Hepatocyte (in vitro differentiated cells): ENCODE results near the gene CNGA3.

Experiments used
- EZH2phosphoT487 ChIP-seq: fragments of 200-600 bp; sonication (generic); IDR thresholded peaks from one replicate; pipeline ENCODE4 v1.6.1; 2018; ENCODE audit warnings: antibody characterized with exemption, mild to moderate bottlenecking, low read depth, moderate library complexity; ENCODE audit not compliant: unreplicated experiment, severe bottlenecking
- TF ChIP-seq, protein P1 (sequence below): fragments of 200-600 bp; sonication (generic); IDR thresholded peaks from 2 replicates; pipeline ENCODE4 v1.5.1; 2016; ENCODE audit warnings: antibody characterized with exemption, mild to moderate bottlenecking; ENCODE audit not compliant: poor library complexity

DNA sequence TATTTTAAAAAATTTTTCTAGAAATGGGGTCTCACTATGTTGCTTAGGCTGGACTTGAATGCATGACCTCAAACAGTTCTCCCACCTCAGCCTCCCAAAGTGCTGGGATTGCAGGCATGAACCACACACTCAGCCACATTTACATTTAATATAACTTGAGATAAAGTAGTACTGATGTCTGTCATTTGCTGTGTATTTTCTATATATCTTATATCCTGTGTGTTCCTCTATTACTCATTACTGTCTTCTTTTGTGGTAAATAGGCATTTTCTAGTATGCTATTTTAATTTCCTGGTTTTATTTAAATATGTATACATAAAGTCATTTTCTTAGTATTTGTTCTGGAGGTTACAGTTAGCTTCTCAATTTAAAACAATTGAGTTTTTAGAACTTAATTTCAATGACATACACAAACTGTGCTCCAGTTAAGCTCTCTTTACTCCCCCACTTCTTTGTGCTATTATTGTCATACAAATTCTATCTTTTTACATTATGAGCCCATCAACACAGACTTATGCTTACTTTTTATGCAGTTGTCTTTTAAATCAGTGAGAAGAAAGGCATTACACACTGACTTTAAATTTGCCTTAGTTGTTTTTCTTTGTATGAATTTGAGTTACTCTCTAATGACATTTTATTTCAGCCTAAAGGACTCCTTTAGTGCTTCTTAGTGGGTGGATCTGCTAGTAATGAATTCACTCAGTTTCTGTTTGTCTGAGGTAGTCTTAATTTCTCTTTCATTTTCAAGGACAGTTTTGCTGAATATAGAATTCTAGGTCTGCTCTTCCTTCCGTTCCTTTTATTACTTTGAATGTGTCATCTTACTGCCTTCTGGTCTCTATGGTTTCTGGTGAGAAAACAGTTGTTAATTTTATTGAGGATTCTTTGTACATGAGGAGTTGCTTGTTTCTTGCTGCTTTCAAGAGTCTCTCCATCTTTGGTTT lies 92.2 kb downstream of the CNGA3 start:
- TF ChIP-seq, protein P1, sequence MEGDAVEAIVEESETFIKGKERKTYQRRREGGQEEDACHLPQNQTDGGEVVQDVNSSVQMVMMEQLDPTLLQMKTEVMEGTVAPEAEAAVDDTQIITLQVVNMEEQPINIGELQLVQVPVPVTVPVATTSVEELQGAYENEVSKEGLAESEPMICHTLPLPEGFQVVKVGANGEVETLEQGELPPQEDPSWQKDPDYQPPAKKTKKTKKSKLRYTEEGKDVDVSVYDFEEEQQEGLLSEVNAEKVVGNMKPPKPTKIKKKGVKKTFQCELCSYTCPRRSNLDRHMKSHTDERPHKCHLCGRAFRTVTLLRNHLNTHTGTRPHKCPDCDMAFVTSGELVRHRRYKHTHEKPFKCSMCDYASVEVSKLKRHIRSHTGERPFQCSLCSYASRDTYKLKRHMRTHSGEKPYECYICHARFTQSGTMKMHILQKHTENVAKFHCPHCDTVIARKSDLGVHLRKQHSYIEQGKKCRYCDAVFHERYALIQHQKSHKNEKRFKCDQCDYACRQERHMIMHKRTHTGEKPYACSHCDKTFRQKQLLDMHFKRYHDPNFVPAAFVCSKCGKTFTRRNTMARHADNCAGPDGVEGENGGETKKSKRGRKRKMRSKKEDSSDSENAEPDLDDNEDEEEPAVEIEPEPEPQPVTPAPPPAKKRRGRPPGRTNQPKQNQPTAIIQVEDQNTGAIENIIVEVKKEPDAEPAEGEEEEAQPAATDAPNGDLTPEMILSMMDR = no peak
- TF ChIP-seq EZH2phosphoT487 = no peak
